Breast epithelium (tissue), 4 donors: Measurements from ENCODE around the gene HDAC4. TPM values are rescaled to one million over a fixed set of nuclear protein-coding genes. Genes with fewer than 3 reads are reported as not detected.

Experiments
- DNase-seq, 2 donors: peaks; one replicate each; pipeline ENCODE4 v3.0.0-alpha.2; 2019; ENCODE audit warnings: low spot score in 2 of 2
- H3K27ac ChIP-seq, 2 donors: fragments of 200-600 bp; sonication (generic) in 1 of 2; one replicate each; pipeline ENCODE4 v1.5.1; 2016 to 2019; ENCODE audit warnings: mild to moderate bottlenecking in 1 of 2
- H3K27me3 ChIP-seq, 2 donors: fragments of 200-600 bp; sonication (generic) in 1 of 2; one replicate each; pipeline versions ENCODE4 v1.5.1 to v1.6.0; 2017 to 2019; ENCODE audit warnings: control low read depth in 1 of 2, mild to moderate bottlenecking in 1 of 2
- H3K36me3 ChIP-seq: fragments of 200-600 bp; one replicate; pipeline ENCODE4 v1.5.1; 2019
- H3K4me1 ChIP-seq, 2 donors: fragments of 200-600 bp; sonication (generic); one replicate each; pipeline ENCODE4 v1.5.1; 2016 to 2019; ENCODE audit warnings: control low read depth in 1 of 2
- H3K4me3 ChIP-seq, 3 donors: fragments of 200-600 bp; sonication (generic); 1 replicate in 2 of 3; 2 replicates in 1 of 3; pipeline ENCODE4 v1.5.1; 2016 to 2019; ENCODE audit warnings: mild to moderate bottlenecking in 3 of 3, moderate library complexity in 2 of 3
- H3K9me3 ChIP-seq, 2 donors: fragments of 200-600 bp; sonication (generic) in 1 of 2; one replicate each; pipeline ENCODE4 v1.5.1; 2016 to 2019; ENCODE audit warnings: control low read depth in 1 of 2
- CTCF ChIP-seq, 3 donors: fragments of 450-650 bp; IDR thresholded peaks; one replicate each; pipeline ENCODE4 v1.5.1; 2016 to 2017; ENCODE audit warnings: antibody characterized with exemption in 3 of 3, mild to moderate bottlenecking in 3 of 3, moderate library complexity in 3 of 3
- POLR2A ChIP-seq: fragments of 450-650 bp; IDR thresholded peaks from one replicate; pipeline ENCODE4 v1.6.1; 2016; ENCODE audit warnings: antibody characterized with exemption, mild to moderate bottlenecking, moderate library complexity
- POLR2AphosphoS5 ChIP-seq, 3 donors: sonication (generic); formaldehyde crosslinking; IDR thresholded peaks; one replicate each; pipeline ENCODE4 v1.6.1; 2017; ENCODE audit warnings: antibody characterized with exemption in 3 of 3
- intact Hi-C: fragments of 100-400 bp; cut with DNase I; formaldehyde crosslinking; loops from one replicate; pipeline ENCODE4 v1.15.1; 2023; ENCODE audit warnings: low total_unique reads
- total RNA-seq, 3 donors: library from RNA; depleted of rRNA; stranded (reverse); fragments of >200 nt; gene quantifications; one replicate each; pipeline ENCODE4 v1.1.0, GENCODE V29; 2016

Gene HDAC4
- total RNA-seq, 3 donors from 2014 or later: 20.3 to 36.0 (median 32.8) TPM

DNA sequence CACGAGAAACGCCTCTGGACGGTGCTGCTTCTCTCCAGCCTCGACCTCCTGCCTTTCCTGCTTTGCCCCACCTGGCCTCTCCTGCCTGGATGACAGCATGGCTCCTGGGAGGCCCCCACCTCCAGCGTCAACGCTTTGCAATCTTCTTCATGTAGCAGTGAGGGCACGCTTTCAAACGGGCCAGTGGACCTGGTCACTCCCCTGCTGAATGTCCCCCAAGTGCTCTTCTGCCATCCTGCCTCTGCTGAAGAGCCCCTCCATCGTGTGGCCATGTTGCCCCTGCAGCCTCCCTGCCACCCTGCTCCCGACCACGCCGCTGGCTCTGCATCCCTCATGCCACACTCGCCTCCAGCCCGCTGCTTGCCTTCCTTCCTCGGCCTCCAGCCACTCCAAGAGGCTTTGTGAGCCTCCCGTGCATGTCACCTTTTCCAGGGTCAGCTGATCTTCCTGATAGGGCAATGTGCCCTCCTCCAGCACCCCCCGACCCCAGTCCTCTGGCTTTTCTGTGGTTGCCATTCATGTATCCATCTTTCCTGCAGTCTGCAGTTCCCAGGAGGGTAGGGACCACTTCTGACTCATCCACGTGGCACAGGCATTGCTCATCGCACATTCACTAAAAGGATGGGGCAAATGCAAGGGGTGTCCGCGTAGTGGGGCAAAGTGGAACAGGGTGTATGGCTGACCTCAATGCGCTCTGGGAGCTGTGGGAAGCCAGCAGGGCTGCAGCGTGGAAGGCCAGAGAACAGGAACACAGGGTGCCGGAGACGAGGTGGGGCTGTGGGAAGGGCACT is 284.2 kb downstream of the HDAC4 start:
- no peaks in the 10 kb centered on the region for H3K27me3 ChIP-seq
- H3K9me3 ChIP-seq: no peaks in the 10 kb centered on the region
- no peak overlapping the region for H3K27ac ChIP-seq
- TF ChIP-seq POLR2A (no peak), CTCF (IDR thresholded peaks at IDR 0.05) (no peak), POLR2AphosphoS5 (IDR thresholded peaks at IDR 0.05) (no peak)
- intact Hi-C loops: no loop called here
- no peaks in the 10 kb centered on the region for H3K36me3 ChIP-seq
- no peak overlapping the region for H3K4me3 ChIP-seq
- H3K4me1 ChIP-seq: peaks cover 0 to 12% of the 10 kb centered on the region in 2 donors
- DNase-seq: no peak

GRCh38 chr2:239115616-239116015 is 285.2 kb downstream of the HDAC4 start:
- Histone ChIP-seq H3K4me3 (no peak overlapping the region), H3K27me3 (no peaks in the 10 kb centered on the region), H3K36me3 (no peaks in the 10 kb centered on the region), H3K27ac (no peak overlapping the region), H3K4me1 (peaks cover 0 to 12% of the 10 kb centered on the region in 2 donors), H3K9me3 (no peaks in the 10 kb centered on the region)
- no peak for DNase-seq
- TF ChIP-seq POLR2AphosphoS5 (IDR thresholded peaks at IDR 0.05) (no peak), CTCF (IDR thresholded peaks at IDR 0.05) (no peak), POLR2A (no peak)
- intact Hi-C loops: no loop called here

- no peak for TF ChIP-seq CTCF (IDR thresholded peaks at IDR 0.05)
- no peak for TF ChIP-seq POLR2A
- no peak for TF ChIP-seq POLR2AphosphoS5 (IDR thresholded peaks at IDR 0.05)
Observed at GRCh38 chr2:239114616-239115265, 286.1 kb downstream of the HDAC4 start.

DNA sequence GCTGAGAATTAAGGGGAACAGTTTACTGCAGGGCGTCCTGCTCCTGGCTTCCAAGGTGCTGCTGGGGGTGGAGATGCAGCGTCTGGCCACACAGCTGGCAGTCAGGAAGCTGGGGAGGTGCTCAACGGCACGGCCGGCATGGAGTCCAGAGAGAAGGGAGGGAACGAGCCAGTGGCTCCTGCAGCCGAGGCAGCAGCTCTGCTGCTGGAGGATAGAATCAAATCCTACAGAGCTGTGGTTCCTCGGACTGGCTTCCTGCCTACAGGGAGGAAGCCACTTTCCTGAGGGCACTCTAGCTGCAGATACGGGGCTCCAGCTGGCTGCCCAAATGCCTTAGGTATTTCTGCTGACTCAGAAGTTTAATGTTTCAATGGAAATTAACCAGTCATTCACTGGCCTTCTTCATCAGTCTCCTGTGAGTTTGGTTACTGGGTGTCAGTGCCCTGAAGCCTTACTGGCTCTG is 286.7 kb downstream of the HDAC4 start:
- Histone ChIP-seq H3K9me3 (no peaks in the 10 kb centered on the region), H3K36me3 (no peaks in the 10 kb centered on the region), H3K4me3 (no peak overlapping the region), H3K27ac (no peak overlapping the region), H3K27me3 (no peaks in the 10 kb centered on the region), H3K4me1 (peaks cover 0 to 12% of the 10 kb centered on the region in 2 donors)
- no peak for TF ChIP-seq POLR2AphosphoS5 (IDR thresholded peaks at IDR 0.05)
- no peak for TF ChIP-seq CTCF (IDR thresholded peaks at IDR 0.05)
- TF ChIP-seq POLR2A: no peak
- DNase-seq: no peak
- intact Hi-C loops: no loop called here

More at GRCh38 chr2:239114616-239115265, 286.1 kb downstream of the HDAC4 start:
- no peak overlapping the region for H3K27ac ChIP-seq
- no peak for DNase-seq
- intact Hi-C loops: no loop called here
- H3K9me3 ChIP-seq: no peaks in the 10 kb centered on the region
- H3K27me3 ChIP-seq: no peaks in the 10 kb centered on the region
- H3K36me3 ChIP-seq: no peaks in the 10 kb centered on the region
- H3K4me1 ChIP-seq: peaks cover 0 to 12% of the 10 kb centered on the region in 2 donors
- H3K4me3 ChIP-seq: no peak overlapping the region

- H3K9me3 ChIP-seq: no peaks in the 10 kb centered on the region
- H3K4me3 ChIP-seq: no peak overlapping the region
- TF ChIP-seq POLR2AphosphoS5 (IDR thresholded peaks at IDR 0.05) (no peak), CTCF (IDR thresholded peaks at IDR 0.05) (no peak), POLR2A (no peak)
- H3K36me3 ChIP-seq: no peaks in the 10 kb centered on the region
- peaks cover 0 to 12% of the 10 kb centered on the region in 2 donors for H3K4me1 ChIP-seq
- H3K27ac ChIP-seq: peak overlapping the region in 1 of 2 donors; percentile 2
- DNase-seq: no peak
- intact Hi-C loops: no loop called here
- no peaks in the 10 kb centered on the region for H3K27me3 ChIP-seq
Observed at GRCh38 chr2:239113615-239114014, 287.2 kb downstream of the HDAC4 start.
